ENCODE results near the gene HOMER1. TPM values are rescaled to one million over a fixed set of nuclear protein-coding genes. Genes with fewer than 3 reads are reported as not detected.

The HOMER1 gene, protein sequence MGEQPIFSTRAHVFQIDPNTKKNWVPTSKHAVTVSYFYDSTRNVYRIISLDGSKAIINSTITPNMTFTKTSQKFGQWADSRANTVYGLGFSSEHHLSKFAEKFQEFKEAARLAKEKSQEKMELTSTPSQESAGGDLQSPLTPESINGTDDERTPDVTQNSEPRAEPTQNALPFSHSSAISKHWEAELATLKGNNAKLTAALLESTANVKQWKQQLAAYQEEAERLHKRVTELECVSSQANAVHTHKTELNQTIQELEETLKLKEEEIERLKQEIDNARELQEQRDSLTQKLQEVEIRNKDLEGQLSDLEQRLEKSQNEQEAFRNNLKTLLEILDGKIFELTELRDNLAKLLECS
- total RNA-seq: 10 to 100 TPM; 25.6 to 35.4 TPM
- long read RNA-seq, full-length matches to known transcripts: 2 of 6 reads
- long read RNA-seq, partial matches to known transcripts: 0 of 6 reads
- long read RNA-seq, other reads (novel, unspliced or antisense): 4 of 6 reads

- intact Hi-C loops (cut with DNase I): loop anchor here in 1 of 2 donors (5.0 kb wide), 1 partner anchor 272 kb away; no protein-coding TSS in a partner anchor
- DNase-seq (peak; percentile 84), ATAC-seq (peak; percentile 91 to 92)
Observed at GRCh38 chr5:79513704-79514390, at the start of gene HOMER1. Gene HOMER1 (minus strand): TSS chr5:79514134. CDS start chr5:79512774, 1,360 bp downstream.

GRCh38 chr5:79563247-79563590 lies 49.3 kb upstream of the HOMER1 start:
- no peak for DNase-seq
- no peak for ATAC-seq
- intact Hi-C loops (cut with DNase I): no loop called here

DNA sequence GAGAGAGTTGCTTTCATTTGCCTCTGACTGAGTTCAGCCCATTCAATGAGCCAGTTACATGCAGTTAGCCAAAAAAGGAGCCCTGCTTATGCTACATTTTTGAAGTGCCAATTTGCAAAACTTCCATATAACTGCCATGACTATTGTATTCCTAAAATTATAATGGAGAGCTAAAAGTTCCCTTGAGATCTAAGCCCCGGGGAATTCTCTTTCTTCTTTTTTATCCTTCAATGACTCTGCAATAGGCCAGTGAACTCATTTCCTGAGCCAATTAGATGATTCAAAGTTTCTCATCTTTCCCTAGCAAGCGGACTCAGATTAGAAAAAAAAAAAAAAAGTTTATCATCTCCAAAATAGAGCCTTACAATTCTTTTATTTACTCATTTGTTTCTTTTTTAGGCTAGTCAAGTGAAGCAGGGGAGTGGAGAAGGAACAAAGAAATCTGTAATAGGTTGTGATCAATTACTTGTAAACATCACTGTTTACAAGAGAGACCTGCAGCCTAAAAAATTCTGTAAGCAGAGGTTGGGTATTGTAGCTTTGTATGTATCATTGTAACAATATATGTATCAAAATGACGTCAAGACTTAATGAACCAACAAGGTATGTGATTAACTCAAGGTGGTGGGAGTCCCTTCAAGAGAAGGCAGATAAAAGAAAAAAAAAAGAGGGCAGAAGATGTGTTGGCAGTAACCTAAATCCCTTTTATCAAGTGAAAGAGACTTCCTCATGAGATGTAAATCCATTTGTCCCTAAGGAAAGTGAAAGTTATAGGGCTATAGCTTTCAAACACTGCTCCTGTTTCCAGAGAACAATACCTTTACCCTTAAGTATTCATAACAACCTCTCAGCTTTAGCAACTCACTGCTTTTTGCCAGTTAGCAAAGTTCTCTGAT lies 48.7 kb upstream of the HOMER1 start:
- intact Hi-C loops (cut with DNase I): no loop called here
- ATAC-seq (no peak), DNase-seq (no peak)

DNA sequence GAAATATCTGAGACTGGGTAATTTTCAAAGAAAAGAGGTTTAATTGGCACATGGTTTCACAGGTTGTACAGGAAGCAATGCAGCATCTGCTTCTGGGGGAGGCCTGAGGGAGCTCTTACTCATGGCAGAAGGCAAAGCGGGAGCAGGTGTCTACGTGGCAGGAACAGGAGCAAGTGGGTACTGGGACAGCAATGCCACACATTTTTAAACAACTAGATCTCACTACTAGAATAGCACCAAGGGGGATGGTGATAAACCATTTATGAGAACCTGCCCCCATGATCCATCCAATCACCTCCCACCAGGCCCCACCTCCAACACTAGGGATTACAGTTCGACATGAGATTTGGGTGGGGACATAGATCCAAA lies 47.6 kb upstream of the HOMER1 start:
- ATAC-seq (no peak), DNase-seq (no peak)
- intact Hi-C loops (cut with DNase I): no loop called here

- ATAC-seq (no peak), DNase-seq (no peak)
- intact Hi-C loops (cut with DNase I): no loop called here
Observed at GRCh38 chr5:79560771-79561524, 47.0 kb upstream of the HOMER1 start.

DNA sequence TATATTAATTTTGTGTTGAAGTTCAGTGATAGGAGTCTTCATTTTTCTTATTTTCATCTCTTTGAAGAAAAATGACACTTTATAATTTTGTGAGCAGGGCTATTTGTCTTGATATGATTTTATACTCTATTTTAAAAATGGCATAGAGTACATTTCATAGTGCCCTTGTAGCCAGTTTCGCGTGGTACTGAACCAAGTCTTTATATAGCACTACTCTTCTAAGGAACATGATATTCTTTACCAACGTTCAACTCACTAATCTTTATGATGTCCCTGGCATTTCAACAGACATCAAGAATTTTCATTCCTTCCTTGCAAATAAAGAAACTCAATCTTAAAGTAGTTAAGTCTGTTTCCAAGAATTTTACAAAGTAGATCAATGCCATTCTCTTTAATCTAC lies 41.5 kb upstream of the HOMER1 start:
- ATAC-seq: no peak
- DNase-seq: no peak
- intact Hi-C loops (cut with DNase I): loop anchor here in 1 of 2 donors (2.0 kb wide), 1 partner anchor 303 kb away; no protein-coding TSS in a partner anchor

DNA sequence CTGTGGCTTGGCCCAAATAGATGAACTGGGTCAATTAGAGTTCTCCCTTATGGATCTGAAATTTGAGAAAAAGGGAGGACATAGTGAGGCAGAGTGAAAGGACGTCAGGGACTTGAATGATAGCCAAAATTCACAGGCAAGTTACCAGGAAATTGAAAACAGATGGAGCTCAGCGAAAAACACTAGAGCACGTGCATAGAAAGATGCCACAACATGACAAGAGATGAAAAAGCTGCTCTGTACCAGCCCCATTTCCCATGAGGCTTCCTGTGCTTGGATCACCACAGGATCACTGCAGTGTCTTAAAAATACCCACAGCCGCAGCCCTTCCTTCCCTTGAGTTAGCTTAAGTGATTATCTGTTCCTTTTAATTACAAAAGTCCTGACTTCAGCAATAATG lies 39.0 kb upstream of the HOMER1 start:
- no peak for DNase-seq
- intact Hi-C loops (cut with DNase I): no loop called here
- no peak for ATAC-seq

GRCh38 chr5:79547982-79548381 lies 34.0 kb upstream of the HOMER1 start:
- intact Hi-C loops (cut with DNase I): no loop called here
- no peak for DNase-seq
- ATAC-seq: no peak

GRCh38 chr5:79547429-79547822 lies 33.5 kb upstream of the HOMER1 start:
- DNase-seq (no peak), ATAC-seq (no peak)
- intact Hi-C loops (cut with DNase I): no loop called here

DNA sequence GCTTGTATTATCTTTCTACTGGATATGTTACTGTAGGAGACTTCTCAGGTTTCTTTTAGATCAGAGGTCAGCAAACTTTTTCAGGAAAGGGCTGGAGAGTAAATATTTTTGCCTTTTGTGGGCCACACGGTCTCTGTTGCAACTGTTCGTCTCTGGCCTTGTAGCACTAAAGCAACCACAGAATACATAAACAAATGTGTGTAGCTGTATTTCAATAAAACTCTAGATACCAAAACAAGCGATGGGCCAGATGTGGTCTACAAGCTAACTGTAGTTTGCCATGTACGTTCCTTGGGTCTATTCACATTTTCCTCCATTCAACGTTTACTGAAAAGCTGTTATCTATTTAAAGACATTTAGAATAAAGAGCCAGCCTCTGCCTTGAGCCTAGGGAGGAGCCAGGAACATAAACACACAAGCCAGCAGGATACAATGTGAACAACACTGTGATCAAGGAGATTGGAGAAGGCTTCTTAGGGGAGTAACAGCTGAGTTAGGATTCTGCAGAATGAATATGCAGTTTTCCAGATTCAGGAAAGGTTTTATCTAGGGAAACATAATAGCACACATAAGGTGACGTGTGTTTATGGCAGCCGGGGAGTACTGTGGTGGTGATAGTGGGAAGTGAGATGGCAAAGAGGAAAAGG lies 33.0 kb upstream of the HOMER1 start:
- ATAC-seq (no peak), DNase-seq (no peak)
- intact Hi-C loops (cut with DNase I): no loop called here

DNA sequence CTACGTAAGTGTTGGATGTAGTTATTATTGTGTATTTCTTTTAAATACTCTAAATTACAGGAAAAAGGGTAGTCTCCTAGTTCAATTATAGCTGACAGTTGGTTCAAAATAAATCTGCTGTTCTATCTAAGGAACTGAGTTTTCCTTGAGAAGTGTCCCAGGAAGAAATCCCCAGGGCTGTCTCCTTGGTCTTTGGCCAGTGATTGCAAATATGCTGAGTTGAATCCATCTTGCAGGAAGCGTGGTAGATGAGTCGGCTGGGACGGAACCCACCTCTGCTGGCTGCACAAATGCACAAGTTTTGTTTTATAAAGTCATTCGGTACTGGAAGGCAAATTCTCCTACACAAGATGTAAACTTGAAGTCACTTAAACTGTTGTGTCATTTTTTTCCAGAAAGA lies 30.2 kb upstream of the HOMER1 start:
- intact Hi-C loops (cut with DNase I): no loop called here
- ATAC-seq: no peak
- DNase-seq: peak; percentile 27

DNA sequence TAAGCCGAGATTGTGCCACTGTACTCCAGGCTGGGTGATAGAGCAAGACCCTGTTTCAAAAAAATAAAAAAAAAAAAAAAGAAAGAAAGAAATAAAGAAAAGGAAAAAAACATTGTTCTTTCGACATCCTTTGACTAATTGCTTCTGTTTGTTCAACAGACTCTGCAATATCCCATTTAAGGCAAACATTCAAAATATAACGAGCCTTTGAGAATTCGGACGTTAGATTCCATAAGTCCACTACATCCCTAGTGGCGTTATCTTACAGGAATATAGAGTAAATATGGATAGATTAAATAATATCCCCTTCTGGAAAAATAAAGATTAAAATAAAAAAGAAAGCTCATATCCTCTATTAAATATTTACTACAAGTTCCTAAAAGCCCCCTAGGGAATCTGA lies 27.0 kb upstream of the HOMER1 start:
- DNase-seq (no peak), ATAC-seq (no peak)
- intact Hi-C loops (cut with DNase I): no loop called here

- no peak for DNase-seq
- ATAC-seq: no peak
- intact Hi-C loops (cut with DNase I): loop anchor here in 1 of 2 donors (5.0 kb wide), 2 partner anchors 404 to 514 kb away; no protein-coding TSS in a partner anchor
Observed at GRCh38 chr5:79536193-79536906, 22.4 kb upstream of the HOMER1 start.

GRCh38 chr5:79535477-79536192 lies 21.7 kb upstream of the HOMER1 start:
- intact Hi-C loops (cut with DNase I): loop anchor here in 1 of 2 donors (5.0 kb wide), 2 partner anchors 403 to 513 kb away; no protein-coding TSS in a partner anchor
- DNase-seq (no peak), ATAC-seq (peak in 1 of 2 donors; percentile 49)

- no peak for ATAC-seq
- DNase-seq: no peak
- intact Hi-C loops (cut with DNase I): no loop called here
Observed at GRCh38 chr5:79529110-79529509, 15.2 kb upstream of the HOMER1 start.

DNA sequence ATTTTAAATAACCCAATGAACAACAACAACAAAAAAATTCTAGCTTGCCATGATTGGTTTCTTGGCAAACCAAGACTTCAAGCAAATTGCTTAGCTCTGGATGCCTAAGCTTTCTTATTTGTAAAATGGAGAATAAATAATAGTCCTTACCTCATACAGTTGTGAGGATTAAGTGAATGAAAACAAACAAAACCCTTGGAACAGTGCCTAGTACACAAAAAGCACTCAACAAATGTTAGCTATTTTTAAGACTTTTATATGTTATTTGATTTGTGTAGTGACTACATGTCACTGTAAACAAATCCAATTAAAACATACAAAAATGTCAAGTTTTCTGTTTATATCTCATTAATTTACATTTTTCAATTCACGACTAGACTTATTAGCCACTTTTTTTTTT lies 13.5 kb upstream of the HOMER1 start:
- DNase-seq: no peak
- no peak for ATAC-seq
- intact Hi-C loops (cut with DNase I): no loop called here

GRCh38 chr5:79526928-79527327 lies 13.0 kb upstream of the HOMER1 start:
- intact Hi-C loops (cut with DNase I): no loop called here
- no peak for ATAC-seq
- no peak for DNase-seq

Measured in left cardiac atrium (tissue), 4 donors.